Gastrocnemius medialis (tissue), 4 donors: ENCODE measurements around the gene IL17D.
A peak's percentile ranks its signal among the peaks of the same experiment; 100 is the strongest.

Source experiments
- POLR2A ChIP-seq, 2 donors: fragments of 450-650 bp; IDR thresholded peaks; one replicate each; pipeline ENCODE4 v1.6.1; 2017; ENCODE audit warnings: antibody characterized with exemption in 2 of 2, mild to moderate bottlenecking in 2 of 2, moderate library complexity in 2 of 2
- TF ChIP-seq, protein P1 (sequence below), 5 experiments: fragments of 450-650 bp in 3 of 5; fragments of 200-600 bp in 2 of 5; sonication (generic) in 2 of 5; IDR thresholded peaks in 4 of 5; conservative IDR thresholded peaks in 1 of 5; 1 replicate in 4 of 5; 2 replicates in 1 of 5; pipeline ENCODE4 v1.5.1; 2016 to 2019; ENCODE audit warnings: antibody characterized with exemption in 5 of 5, mild to moderate bottlenecking in 3 of 5, moderate library complexity in 3 of 5

DNA sequence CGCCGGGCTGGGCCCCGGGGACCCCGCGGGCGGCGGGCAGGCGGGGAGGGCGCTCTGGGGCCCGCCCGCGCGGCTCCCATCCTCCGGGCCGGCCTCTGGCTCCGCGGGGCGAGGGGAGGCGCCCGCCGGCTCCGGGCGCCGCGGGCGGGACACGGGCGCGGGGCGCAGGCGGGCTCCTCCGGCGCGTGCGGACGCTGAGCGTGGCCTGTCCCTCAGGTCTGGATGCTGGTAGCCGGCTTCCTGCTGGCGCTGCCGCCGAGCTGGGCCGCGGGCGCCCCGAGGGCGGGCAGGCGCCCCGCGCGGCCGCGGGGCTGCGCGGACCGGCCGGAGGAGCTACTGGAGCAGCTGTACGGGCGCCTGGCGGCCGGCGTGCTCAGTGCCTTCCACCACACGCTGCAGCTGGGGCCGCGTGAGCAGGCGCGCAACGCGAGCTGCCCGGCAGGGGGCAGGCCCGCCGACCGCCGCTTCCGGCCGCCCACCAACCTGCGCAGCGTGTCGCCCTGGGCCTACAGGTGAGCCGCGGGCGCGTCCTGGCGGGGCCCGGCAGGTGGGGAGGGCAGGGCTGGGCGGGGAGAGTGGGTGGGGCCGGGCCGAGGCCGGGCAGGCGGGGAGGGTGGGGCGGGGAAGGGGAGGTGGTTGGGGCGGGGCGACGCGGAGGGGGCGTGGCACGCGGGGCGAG lies 420 bp downstream of the IL17D start:
- TF ChIP-seq, protein P1, sequence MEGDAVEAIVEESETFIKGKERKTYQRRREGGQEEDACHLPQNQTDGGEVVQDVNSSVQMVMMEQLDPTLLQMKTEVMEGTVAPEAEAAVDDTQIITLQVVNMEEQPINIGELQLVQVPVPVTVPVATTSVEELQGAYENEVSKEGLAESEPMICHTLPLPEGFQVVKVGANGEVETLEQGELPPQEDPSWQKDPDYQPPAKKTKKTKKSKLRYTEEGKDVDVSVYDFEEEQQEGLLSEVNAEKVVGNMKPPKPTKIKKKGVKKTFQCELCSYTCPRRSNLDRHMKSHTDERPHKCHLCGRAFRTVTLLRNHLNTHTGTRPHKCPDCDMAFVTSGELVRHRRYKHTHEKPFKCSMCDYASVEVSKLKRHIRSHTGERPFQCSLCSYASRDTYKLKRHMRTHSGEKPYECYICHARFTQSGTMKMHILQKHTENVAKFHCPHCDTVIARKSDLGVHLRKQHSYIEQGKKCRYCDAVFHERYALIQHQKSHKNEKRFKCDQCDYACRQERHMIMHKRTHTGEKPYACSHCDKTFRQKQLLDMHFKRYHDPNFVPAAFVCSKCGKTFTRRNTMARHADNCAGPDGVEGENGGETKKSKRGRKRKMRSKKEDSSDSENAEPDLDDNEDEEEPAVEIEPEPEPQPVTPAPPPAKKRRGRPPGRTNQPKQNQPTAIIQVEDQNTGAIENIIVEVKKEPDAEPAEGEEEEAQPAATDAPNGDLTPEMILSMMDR (IDR thresholded peaks at IDR 0.05 in 4 of 5, conservative IDR thresholded peaks at IDR 0.05 in 1 of 5), result peak in 4 of 5 experiments; percentile 63 to 81 (median 78)
- peak; percentile 44 to 68 for TF ChIP-seq POLR2A (IDR thresholded peaks at IDR 0.05)
